Measurements from ENCODE around the gene OSBPL10. TPM values are rescaled to one million over a fixed set of nuclear protein-coding genes. Genes with fewer than 3 reads are reported as not detected.

The OSBPL10 gene
- polyA plus RNA-seq, 1 donor: 10.9 TPM

DNA sequence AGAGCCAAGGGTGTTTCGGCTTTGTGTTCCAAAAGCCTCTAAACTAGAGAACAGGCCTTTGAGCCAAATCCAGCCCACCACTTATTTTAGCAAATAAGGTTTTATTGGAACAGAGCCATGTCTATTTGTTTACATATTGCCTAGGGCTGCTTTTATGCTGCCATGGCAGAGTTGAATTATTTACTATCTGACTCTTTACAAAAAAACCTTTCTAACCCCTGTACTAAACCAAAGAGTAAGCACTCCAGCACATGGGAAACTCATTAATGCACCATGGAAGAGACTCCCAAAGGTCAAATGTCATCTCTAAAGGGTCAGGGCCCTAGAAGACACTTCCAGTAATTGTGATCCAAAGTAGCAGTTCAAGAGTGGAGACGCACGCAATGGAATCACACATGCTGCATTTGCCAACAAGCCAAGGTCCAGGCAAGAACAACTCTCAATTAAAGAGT lies 22.3 kb downstream of the OSBPL10 start:
- DNase-seq: no peak

DNA sequence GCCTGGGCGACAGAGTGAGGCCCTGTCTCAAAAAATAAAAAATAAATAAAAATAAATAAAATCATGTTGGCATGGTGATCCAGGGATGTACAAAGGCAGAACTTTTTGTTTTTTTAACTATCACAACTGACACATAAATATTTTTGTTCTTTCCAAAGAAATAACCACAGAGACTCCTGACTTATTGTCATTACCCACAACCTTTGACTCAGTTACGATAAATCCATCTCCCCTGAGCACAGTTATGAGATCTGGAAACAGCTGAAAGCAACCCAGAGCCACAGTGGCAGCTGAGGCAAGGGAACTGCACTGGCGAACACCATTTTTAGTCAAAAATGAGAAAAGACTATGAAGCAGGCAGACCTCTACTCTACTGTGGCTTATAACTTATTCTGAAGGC lies 24.0 kb downstream of the OSBPL10 start:
- no peak for DNase-seq

DNA sequence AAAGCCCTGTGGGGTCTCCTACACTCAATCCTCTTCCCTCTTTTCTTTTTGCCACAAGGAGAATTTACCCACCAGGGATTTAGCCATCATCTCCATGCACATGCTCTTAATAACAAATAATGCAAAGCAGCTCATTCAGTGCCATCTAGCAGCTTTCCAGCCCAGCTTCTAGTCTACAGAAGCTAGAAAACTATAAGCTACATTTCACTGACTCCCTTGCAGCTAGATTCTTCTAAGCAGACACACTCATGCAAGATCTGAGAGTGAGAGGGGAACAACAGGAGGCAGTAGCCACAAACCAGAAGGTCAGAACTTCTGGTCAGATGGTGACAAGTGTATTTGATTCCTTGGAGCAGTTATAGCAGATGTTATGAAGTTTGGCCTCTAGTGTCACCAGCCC lies 25.5 kb downstream of the OSBPL10 start:
- no peak for DNase-seq

DNA sequence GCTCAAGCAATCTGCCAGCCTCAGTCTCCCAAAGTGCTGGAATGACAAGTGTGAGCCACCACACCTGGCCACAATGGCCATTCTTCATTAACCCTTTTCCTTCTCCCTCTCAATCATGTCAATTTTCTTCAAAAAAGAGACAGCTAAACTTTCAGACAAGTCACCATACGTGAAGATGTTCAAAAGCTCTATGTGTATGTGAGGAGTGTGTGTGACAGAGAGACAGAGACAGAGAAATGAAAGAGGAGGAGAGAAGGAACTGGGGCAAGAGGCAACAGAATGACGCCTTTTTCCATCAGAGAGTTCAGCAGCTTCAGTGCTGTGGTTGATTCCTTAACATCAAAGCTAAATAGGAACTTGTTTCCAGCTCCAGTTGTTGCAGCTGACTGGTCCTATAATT lies 27.4 kb downstream of the OSBPL10 start:
- DNase-seq: no peak

DNA sequence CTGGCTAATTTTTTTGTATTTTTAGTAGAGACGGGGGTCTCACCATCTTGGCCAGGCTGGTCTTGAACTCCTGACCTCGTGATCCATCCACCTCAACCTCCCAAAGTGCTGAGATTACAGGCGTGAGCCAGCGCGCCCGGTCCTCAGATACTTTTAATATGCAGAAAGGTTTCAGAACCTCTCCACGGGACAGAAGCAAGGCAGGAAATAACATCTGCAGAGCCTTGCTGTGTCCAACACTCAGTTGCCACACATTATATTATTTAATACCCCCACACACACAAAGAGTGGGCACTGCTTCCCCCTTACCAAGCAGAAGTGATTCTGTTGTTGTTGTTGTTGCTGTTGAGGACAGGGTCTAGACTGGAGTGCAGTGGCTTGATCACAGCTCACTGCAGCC lies 28.0 kb downstream of the OSBPL10 start:
- DNase-seq: no peak

DNA sequence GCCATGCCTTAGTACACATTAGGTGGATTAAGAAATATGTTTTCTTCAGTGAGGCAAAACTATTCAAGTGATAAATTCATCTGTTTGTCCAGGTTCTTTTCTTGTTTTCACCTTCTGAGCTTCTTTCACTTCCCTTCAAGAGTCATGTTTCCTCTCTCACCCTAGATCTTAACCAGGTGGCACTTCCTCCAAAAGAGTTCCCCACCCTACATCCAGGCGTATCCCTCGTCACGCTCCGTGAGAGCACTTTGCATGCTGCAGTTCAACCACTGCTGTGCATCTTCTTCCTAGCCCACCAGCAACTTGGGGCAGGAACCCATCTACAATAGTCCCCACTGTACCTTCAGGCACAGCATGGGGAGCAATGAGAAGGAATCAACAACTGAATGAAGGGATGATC lies 28.9 kb downstream of the OSBPL10 start:
- no peak for DNase-seq

DNA sequence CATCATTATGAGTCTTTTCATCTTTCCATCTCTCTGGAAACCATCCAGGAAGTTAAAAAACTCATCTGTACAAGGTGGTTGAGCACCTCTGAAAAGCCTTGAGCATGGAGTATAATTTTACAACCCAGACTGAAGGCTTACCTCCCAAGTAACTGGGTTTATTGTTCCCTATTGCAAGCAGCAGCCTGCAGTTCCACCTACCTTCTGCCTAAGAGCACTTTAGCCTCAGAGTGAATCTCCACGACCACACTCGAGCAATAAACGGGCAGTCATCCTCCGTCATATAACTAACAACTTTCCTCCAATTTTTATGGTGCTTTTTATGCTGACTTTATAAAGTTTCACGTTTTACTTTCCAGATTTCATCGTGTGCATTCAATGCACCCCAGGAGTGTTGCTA lies 32.8 kb downstream of the OSBPL10 start:
- no peak for DNase-seq

DNA sequence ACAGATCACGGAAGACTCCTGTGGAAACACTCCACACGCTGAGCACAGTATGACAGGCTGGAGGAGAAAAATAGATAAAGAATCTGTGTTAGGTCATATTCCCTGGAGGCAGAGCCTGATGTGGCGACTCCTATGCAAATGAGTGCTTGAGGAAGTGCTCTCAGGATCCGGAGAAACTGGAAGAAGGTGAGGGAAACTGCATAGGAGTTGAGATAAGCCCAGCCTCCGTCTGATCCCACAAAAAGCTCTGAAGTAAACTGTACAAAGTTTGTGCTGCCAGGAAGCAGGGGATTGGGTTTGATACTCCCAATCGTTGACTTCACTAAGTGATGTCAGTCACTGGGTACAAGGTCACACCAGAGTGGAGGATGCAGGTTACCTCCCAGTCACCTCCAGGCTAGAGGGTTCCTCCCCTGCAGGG lies 33.4 kb downstream of the OSBPL10 start:
- DNase-seq: no peak

DNA sequence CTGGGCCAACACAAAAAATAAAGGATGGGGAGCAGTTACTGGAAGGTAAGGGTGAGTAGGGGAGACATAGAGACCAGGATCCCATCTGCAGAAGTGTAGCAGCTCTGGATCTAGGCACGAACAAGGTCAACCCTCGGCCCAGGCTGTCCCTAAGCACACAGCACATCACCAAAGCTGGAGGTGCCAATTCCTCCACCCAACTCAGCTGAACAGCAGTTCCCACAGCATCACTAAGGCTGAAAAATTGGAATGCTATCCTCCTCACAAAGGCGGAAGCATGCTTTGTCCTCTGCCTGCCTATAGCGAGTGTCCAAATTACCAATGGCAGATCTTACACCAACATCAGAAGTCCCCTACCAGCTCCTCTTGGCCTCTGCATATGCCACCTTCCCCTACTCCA lies 33.9 kb downstream of the OSBPL10 start:
- DNase-seq: no peak

DNA sequence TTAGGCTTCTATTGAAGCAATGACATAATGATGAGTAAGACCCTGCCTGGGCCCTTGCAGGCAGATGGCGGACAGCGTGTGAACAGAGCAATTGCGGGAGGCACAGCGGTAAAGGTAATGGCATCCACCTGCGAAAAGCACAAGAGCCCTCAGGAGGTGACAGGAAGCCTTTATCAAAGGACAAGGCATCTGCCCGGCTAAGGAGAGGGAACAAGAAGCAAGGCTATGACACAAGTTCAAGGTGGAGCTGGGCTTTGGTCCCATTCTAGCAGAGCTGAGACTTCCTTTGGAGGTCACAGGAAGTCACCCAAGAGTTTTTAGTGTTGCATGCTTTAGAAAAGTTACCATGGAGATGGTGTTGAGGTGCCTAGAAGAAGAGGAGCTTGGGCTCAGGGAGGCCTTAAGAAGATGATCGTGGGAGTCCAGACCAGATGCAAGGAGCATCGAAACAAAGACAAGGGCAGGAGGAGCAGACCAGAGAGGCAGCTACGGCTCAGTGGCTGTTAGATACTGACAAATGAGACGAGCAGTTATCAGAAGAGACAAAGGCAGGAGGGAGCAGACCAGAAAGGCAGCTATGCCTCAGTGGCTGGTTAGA lies 34.5 kb downstream of the OSBPL10 start:
- no peak for DNase-seq

DNA sequence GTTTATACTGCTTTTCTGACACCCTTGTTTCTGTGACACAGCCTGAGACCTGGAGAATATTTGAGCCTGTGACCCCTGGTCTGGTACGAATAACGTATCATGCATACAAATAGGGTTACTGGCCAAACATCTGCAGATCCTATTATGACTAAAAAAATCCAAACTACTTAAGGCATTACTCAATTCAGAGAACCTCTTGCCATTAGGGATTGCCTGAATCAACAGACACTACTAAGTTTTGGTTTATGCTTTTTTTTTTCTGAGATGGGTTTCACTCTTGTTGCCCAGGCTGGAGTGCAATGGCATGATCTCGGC lies 35.4 kb downstream of the OSBPL10 start:
- peak; percentile 67 for DNase-seq

DNA sequence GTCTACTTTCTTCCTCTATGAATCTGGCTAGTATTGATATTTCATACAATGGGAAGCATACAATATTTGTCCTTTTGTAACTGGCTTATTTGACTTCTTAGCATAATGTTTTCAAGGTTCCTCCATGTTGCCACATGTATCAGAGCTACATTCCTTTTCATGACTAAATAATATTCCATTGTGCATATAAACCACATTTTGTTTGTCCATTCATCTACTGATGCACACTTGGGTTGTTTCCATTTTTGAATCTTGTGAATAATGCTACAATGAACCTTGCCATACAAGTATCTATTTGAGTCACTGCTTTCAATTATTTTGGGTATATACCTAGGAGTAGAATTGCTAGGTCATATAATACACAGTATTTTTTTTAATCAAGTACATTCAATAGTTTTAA lies 38.0 kb downstream of the OSBPL10 start:
- no peak for DNase-seq

DNA sequence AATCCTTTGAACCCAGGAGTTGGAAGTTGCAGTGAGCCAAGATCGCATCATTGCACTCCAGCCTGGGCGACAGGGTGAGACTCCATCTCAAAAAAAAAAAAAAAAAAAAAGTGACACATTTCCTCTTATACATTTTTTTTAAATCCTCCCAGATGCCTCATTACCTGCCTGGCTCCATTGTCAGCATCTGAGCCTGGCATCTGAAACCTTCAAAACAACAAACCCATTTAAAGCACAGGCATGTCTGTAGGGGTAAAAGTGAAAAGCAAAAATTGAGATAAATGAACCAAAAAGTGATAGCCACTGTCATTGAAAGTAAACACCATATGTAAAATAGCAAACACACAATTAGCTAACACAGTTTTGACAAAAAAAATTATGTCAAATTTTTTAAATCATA lies 38.6 kb downstream of the OSBPL10 start:
- DNase-seq: no peak

DNA sequence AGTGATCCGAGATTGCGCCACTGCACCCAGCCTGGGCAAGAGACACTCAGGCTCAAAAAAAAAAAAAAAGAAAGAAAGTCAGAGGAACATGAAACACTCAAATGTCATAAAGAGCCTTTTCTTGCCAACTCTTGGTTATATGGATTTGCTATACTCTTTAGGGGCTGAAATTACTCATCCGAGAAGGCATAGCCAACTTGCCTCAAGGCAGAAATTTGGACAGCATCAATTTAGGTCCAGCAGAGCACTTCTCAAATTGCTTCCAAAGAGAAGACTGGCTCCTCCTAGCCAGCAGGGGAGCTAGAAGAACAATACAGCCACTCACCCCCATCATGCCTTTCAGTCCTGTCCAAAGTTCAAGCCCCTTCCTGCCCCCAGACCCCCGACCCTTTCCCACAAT lies 43.8 kb downstream of the OSBPL10 start:
- no peak for DNase-seq

DNA sequence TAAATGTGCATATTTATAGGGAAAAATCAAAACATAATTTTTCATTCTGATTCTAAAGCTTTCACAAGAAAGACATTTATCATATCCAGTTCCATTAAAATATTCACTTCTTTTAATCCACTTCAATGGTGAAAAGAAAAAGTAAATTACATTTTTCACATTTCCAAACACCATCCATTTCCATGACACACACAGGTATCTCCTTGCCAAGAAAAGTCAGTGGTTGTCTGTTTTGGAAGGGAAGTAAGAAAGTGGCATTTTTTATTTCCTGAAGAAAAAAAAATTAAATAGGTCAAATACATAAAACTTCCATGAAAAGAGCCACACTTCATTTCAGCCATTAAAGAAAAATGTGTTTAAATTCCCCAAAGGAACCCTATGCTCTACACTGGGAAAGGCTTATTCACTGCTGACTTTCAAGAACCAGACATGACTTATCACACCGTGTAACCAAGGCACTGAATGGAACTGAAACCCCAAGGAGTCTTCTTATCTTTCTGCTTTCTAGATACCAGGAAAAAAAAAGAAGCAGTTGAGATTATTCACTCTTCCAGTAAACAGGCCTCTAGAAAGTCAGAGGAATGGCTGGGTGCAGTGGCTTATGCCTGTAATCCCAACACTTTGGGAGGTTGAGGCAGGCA lies 44.5 kb downstream of the OSBPL10 start:
- DNase-seq: no peak

DNA sequence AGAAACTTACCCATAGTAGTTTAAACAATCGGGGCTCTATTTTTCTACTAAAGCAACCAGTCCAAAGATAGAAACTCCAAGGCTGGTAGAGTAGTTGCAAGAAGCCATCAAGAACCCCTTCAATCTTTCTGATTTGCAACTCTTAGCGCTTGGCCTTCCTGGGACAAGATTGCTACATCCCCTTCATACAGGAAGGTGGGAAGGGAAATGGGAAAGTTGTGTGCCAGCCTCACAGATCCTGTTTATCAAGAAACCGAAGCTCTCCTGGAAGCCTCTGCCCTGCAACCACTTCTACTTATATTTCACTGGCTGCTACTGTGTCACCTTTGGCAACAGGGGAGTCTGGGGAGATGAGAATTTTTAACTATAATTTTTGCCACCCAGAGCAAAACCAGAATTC lies 46.2 kb downstream of the OSBPL10 start:
- DNase-seq: no peak

DNA sequence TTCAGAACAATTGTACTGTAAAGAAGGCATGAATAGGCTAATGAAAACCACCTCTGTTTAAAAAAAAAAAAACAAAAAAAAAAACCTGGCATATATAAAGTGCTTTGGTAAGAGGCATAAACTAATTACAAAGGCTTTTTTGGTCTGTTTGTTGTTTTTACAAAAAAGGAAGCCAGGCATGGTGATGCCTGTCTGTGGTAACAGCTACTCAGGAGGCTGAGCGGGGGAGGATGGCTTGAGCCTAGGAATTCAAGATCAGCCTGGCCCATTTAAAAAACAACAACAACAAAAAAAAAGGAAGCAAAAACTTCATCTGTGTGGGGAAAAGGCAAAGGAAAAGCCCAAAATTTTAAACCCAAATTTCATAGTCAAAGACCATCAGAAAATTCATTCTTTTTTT lies 47.0 kb downstream of the OSBPL10 start:
- no peak for DNase-seq

DNA sequence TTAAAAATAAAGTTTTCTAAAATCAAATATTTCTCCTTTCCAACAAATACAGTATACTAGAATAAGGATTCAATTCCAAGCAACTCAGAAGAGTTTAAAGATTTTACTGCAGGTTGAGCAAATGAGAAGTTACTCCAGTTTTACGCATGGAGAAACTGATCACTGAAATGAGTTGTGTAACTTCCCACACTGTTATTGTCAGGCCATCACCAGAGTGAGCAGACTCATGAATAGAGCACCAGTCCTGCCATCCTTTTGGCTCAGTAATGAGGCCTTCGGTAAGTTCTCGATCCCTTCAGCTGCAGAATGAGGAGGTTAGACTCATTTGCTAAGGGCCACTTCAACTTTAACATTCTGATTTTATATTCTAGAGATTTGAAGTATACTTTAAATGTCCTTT lies 48.1 kb downstream of the OSBPL10 start:
- DNase-seq: no peak

DNA sequence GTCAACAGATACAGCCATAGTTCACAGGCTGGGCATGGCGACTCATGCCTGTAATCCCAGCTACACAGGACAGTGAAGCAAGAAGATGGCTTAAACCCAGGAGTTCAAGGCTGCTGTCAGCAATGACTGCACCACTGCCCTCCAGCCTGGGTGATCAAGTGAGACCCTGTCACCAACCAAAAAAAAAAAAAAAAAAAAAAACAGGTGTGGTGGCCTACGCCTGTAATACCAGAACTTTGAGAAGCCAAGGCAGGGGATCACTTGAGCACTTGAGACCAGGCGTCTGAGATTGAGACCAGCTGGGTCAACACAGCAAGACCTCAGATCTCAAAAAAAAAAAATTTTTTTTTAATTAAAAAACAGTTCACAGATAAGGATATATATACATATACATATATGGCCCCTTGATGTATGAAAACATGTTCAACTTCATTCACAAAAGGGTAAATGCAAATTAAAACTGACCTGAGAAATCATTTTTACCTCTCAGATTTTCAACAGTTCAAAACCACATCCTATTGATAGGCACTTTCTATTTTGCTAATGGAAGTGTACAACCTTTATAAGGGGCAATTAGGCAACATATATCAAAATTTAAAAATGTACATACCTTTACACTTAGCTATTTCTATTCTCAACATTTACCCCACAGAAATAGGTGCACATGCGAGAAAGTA lies 51.1 kb downstream of the OSBPL10 start:
- no peak for DNase-seq

DNA sequence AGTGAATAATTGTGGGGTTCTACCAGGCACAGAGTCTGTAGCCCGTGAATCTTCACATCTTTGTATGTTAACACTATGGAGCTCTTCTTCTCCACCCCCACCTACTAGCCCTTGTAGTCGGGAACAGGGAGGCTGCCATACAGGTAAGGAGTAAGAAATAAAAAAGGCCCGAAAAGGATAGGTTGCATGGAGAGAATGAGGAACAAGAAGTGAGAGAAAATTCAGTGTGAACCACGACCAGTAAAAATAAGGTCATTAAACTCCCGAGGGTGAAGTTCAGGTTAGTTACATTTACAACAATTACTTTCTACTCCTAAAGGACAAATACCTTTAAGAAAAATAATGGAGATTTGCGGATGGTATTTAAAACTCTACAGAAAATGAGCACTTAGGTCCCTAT lies 53.3 kb downstream of the OSBPL10 start:
- no peak for DNase-seq

DNA sequence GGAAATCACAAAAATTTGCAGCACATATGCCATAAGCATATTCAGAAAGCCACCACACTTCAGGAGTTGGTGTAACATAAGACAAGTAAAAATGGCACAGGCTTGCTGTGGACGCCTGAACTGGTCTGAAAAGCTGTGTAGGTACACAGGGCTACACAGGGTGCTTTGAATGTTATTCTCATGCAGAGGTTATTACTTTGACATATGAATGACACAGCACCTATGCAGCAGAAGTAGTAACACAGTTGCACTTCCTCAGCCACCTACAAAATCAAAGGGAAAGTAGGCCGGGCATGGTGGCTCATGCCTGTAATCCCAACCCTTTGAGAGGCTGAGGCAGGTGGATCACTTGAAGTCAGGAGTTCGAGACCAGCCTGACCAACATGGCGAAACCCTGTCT lies 54.5 kb downstream of the OSBPL10 start:
- DNase-seq: no peak

DNA sequence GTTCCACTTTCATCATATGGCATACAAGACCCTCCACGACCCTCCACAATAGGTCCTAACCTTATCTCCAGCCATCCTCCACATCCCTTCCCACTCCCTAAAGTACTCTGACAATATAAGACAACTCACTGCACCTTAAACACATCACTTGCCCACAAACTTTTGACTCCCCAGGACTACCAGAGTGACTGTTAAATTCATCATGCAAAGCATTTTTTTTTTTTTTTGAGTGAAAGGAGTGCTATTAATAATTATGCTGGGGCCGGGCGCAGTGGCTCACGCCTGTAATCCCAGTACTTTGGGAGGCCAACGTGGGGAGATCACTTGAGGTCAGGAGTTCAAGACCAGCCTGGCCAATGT lies 55.8 kb downstream of the OSBPL10 start:
- DNase-seq: no peak

DNA sequence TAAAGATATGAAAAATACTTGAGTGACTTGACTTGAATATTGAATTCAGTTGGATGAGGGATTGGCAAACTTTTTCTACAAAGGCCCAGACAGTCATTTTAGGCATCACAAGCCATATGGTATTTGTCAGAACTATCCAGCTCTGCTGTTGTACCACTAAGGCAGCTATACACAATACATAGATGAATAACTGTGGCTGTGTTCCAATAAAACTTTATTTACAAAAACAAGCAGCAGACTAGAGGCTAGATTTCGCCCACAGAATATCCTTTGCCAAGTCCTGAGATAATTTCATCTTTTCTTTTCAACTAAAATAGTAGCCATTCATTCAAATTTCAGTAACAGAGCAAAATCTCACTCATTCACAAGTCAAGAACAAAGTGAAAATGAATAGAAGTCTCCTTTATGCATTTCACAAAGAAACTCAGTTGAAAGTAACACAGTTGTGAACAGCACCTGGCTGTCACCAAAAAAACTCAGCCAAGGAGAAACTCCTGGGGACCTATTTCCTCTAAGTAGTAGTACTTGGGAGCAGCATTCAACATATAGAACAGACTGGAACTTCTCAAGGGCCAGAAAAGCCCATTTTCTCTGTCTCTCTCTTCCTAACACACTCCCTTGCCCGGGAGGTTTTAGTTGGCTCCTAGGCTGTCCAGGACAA lies 56.3 kb downstream of the OSBPL10 start:
- no peak for DNase-seq

DNA sequence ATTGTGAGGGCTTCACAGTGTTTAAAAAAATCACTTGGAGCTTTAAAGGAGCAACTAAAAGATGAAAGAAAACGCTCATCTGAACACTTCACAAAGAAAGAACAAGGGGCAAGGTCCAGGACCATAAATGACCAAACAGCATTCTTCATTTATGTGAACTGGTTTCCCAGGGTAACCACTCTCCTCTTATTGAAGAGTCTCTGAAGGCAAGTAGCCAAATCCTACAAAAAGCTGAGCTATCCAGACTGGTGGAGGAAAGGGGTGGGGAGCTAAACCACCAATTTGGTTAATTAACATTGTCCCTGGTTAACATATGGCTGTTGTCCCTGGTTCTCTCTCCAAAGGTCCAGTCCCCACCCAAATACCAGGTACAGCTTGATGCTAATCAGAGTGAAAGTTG lies 58.1 kb downstream of the OSBPL10 start:
- DNase-seq: no peak
